NOMO-1 treated with dmso at 0.1 percent for 144 hours (cell line): Measurements from ENCODE around the gene ZFAND2A.
"Not testable (repeated sequence)": the region's sequence is repeated elsewhere in the genome, so short reads cannot be mapped to it uniquely, and the experiment has no call there.

Source experiments
- DNase-seq: peaks from one replicate; lab custom pipeline; 2025; ENCODE audit not compliant: unreplicated experiment; lab: John Stamatoyannopoulos, UW

The ZFAND2A gene

GRCh38 chr7:1175967-1176851 lies 16.2 kb upstream of the ZFAND2A start:
- peak; percentile 51 for DNase-seq

- DNase-seq, result no peak
These were observed 15.6 kb upstream of the ZFAND2A start for GRCh38 chr7:1175597-1175966.

GRCh38 chr7:1174881-1175596 lies 15.0 kb upstream of the ZFAND2A start:
- DNase-seq, result no peak

- DNase-seq, result no peak
These were observed 14.0 kb upstream of the ZFAND2A start for GRCh38 chr7:1174002-1174401.

- DNase-seq, result no peak
These were observed 12.9 kb upstream of the ZFAND2A start for GRCh38 chr7:1172666-1173523.

- DNase-seq, result not testable (repeated sequence)
These were observed 11.5 kb upstream of the ZFAND2A start for GRCh38 chr7:1171516-1171915.

- DNase-seq, result no peak
These were observed 10.9 kb upstream of the ZFAND2A start for GRCh38 chr7:1170741-1171501.

GRCh38 chr7:1169409-1170368 lies 9.7 kb upstream of the ZFAND2A start:
- DNase-seq, result peak; percentile 85

- DNase-seq, result no peak
These were observed 8.4 kb upstream of the ZFAND2A start for GRCh38 chr7:1168422-1168821.

GRCh38 chr7:1164436-1164835 lies 4.4 kb upstream of the ZFAND2A start:
- DNase-seq, result no peak

- no peak for DNase-seq
These were observed 3.1 kb upstream of the ZFAND2A start for GRCh38 chr7:1163121-1163520.

GRCh38 chr7:1160670-1161021 lies 650 bp upstream of the ZFAND2A start:
- DNase-seq, result no peak

- DNase-seq, result not testable (repeated sequence)
These were observed 765 bp downstream of the ZFAND2A start for GRCh38 chr7:1159231-1159630.

GRCh38 chr7:1158203-1159126 lies 1.5 kb downstream of the ZFAND2A start:
- DNase-seq, result no peak

GRCh38 chr7:1156782-1157535 lies 3.0 kb downstream of the ZFAND2A start:
- peak; percentile 20 for DNase-seq

- not testable (repeated sequence) for DNase-seq
These were observed 3.9 kb downstream of the ZFAND2A start for GRCh38 chr7:1155818-1156781.
